T follicular helper cell (primary cell): ENCODE measurements around the gene BET1.

Experiments
- DNase-seq: peaks from one replicate; pipeline ENCODE4 v3.0.0-alpha.2; 2020; ENCODE audit warnings: low read depth

BET1 gene

GRCh38 chr7:93958216-93958615 lies 45.9 kb downstream of the BET1 start:
- no peak for DNase-seq

DNA sequence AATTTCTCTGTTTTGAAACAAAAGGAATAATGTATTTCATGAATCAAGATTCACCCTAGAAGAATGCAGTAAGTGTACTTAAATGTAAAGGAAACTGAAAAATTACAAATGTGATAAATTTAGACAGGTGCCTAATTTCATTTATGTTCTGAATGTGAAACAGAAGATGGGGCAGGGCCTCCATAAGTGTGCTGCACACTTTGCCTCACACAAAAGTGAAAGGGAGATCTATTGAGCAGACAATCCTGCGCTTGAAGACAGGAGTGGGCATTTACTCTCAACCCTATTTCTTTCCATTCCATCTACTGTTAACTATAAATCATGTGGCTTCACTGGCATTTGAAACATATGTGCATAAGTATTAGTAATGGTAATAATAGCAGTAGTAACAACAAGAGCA lies 46.4 kb downstream of the BET1 start:
- no peak for DNase-seq

DNA sequence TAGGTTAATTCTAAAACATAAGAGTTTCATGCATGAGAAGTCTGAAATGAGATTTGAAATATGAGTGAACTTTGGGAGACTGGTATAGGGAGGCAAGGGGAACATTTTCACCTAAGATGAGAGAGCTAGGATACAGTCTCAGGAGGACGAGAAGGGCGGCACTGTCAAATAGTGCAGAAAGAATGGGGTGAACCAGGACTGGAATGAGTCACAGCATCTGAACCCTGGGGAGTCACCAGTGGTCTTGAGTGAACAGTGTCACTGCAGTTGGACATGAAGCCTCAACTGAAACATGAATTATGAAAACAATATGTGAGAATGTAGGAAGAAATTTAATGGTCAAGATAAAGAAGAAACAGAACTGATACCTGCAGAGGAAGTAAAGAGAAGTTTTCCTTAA lies 48.9 kb downstream of the BET1 start:
- no peak for DNase-seq

DNA sequence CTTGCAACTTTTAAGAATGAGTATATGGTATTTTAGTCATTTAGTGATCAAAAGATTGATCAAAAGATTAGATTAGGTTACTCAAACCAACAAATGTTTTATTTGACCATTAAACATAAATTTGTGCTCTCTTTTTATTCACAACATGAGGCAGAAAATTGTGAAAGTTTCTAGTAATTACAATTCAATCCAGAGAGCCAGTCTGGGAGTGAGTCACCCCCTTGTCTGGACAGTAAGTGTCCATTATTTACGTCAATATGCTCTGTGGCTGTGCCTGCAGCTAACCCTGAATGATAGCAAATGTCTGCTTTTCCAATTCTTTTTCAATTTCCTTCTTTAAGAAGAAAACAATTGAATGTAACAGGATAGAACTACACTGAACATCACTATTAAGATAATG lies 54.7 kb downstream of the BET1 start:
- no peak for DNase-seq

- DNase-seq: no peak
Measured at GRCh38 chr7:93948873-93949272, 55.3 kb downstream of the BET1 start.

DNA sequence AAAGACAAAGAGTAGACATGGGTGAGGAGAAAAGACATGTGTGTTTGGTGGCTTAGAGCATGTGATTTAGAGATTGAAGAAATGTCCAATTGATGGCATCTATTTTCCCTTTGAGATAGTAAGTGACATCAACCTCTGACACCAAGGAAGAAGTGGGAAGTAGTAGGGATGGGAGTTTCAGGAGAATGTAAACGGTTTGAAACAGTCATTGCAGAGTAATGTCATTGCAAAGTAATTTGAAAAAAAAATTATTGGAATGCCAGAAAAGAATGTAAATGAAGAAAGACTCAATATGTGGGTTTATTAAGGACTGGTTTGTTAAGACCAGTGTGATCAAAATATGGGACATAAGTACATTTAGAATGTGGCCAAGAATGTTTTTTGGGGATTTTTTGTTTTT lies 56.0 kb downstream of the BET1 start:
- DNase-seq: no peak

DNA sequence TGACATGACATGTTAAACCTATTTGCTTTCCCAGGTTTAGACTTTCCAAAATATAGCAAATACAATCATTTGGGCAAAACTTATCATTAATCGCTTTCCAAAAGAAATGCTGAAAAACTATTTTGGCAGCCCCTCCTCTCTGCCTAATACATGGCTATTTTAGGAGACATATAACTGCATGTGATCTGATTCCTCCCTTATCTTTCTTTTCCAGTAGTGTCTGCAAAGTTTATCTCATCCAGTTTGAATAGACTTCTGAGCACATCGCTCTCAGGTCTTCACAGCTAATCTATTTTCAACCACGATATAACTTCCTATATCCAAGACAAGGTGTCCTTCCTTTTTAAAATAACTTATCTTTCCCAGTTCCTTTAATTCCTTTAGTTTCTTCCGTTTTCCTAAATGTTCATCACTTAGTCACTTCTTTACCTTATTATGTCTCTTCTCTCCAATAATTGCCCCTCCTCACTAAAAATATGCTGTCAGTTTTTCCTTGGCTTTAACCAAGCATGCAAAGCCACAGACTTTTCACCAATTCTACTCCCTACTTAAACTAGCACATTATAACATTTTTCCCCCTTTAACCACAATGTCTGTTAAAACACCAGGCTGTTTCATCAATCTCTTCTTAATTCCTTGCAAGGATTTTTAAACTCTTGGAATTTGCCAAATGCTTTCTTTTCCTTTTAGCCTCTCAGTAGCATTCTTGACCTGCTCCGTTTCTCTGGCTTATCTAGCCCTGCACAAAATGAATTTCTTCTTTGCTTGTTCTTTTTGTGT lies 58.2 kb downstream of the BET1 start:
- no peak for DNase-seq

DNA sequence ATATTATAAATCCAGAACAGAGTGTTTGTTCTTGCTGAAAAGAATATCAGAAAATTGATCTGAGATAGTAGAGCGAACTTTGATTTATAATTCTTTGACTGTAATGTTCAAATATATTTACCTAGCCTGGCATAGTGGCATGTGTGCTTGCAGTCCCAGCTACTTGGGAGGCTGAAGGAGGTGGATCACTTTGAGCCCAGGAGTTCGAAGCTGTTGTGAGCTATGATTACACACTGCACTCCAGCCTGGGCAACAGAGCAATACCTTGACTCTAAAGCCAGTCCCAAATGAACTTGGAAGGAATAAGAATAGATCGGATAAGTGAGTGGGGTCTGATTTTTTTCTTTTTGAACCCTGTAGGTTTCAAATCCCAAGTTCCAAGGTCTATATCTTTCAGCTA lies 59.1 kb downstream of the BET1 start:
- DNase-seq: no peak

DNA sequence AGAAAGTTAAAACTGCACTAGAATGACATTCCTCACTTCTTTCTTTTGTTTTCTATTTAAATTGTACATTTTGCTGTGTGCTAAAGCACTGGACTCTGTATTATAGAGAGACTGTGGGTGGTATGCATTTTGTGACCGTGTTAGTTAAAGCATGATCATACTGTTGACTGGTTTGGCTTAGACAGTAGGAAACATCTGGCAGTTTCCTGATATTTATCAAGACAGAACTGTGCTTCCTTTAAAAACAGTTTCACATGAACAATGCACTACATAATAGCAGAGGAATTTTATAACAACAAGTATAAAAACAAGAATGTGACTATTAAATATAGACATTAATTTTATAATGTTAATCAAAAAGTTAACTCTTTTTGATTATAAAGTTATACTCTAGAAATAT lies 59.5 kb downstream of the BET1 start:
- DNase-seq: no peak

- no peak for DNase-seq
Measured at GRCh38 chr7:93943816-93944540, 60.2 kb downstream of the BET1 start.
